ENCODE results near the gene PTGIS.

The PTGIS gene

DNA sequence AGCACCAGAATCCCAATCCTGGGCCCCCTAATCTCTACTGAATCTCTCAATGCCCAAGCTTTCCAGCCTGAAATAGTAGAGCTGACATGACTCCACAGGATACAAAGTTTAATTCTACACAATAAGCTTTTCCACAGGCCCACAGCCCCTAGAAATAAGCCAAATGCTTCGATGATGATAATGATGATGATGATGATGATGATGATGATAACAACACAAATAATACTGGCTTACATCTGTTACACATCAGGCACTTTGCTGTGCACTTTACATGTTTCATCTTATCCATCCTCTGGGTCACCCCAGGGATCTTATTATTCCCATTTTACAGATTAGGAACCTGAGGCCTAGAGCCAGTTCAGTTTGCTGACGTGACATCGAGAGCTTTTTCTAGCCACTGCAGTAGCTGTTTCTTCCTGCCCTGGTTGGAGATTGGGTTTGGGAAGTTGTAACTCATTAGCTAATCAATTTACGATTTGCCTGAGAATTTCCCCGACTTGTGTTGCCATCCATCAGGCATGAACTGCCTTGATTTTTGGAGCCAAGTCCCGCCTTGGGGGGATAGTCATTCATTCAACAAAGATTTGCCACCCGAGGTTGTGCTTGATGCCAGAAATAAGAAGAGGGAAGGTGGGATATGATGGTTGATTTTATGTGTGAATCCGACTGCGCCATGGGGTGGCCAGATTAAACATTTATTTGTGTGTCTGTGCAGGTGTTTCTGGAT, 105.9 kb downstream of the PTGIS start:
- DNase-seq = no peak

DNA sequence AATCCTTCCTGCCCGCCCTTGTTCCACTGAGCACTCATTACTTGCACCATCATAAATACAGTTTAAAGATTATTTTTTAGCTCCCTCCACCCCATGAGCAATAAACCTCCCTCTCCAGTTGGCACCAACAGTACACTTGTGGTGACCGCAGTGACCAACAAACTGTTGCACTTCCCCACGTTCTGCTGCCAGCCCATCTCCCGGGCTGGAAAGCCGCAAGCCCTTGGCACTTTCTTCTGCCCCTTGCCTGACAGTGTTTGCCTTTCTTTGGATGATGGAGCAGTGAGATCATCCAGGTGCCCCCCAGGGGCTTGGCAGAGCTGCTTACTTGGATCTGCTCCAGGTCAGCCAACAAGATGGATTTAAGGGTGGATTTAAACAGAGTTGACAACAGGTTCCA, 107.0 kb downstream of the PTGIS start:
- DNase-seq = no peak

DNA sequence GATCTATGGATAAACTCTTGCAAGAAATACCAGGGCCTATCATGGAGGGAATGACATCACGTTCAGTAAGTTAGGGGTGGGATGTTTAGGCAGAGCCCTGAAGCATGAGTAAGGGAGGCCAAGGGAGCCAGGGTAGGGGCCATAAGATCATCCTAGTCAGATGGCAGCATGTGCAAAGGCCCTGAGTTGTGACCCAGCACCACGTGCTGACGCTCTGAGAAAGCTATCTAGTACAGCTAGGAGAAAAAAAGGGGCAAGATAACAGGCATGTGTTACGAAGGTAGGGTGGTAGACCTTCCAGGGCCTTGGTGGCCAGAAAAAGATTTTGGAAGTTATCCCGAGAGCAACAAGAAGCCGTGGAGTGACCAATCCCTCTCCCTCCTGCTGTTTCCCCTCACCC, 107.8 kb downstream of the PTGIS start:
- no peak for DNase-seq

DNA sequence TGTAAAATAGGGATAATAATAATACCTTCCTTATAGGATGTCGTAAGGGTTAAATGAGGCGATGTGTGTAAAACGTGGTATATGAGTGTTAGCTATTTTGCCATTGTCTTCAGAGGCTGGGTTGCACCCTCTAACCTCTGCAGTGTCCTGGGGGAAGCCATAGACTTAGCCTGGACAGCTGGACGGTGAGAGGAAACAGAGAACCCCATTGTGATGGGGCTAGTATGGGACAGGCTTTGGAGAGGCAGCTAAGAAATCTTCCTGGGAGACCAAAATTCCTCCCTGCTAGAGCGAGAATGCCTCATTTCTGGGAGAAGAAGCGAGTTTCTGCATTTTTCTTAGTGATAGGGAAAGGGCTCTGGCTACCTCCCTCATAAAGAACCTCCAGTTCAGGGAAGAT, 108.3 kb downstream of the PTGIS start:
- no peak for DNase-seq

DNA sequence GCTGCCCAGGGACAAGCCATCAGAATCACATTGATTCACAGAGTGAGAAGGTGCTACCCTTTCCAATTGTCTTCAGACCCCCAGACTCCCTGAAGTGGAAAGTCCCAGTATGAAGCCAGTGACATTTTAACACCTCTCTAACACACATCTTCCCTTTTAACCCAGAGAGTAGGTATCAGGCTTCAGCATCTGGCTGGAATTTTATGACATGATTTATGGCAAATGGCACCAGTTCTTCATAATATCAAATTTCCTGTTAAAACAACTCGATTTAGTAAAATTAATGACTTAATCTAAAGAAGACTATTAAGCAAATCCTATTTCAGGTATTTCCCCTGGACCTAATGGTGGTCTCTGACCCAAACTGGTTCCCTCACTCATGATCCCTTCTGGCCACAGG, 110.5 kb downstream of the PTGIS start:
- DNase-seq = no peak

DNA sequence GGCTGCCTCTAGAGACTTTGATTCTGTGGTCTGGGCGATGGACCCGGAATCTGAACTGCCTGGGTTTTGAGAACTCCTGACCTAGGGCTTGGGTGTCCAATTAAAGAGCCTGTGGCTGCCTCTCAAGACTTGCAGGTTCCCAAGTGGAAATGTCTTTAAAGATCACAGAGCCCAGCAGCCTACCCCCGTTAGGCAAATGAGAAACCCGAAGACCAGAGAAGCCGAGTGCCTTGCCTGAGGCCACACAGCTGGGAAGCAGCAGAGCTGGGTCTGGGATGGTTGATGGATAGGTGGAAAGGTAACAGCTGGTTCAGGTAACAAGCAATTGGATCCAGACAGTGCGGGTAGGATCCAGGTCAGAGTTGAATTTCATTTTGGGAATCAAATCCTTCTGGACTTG, 111.3 kb downstream of the PTGIS start:
- DNase-seq = no peak

DNA sequence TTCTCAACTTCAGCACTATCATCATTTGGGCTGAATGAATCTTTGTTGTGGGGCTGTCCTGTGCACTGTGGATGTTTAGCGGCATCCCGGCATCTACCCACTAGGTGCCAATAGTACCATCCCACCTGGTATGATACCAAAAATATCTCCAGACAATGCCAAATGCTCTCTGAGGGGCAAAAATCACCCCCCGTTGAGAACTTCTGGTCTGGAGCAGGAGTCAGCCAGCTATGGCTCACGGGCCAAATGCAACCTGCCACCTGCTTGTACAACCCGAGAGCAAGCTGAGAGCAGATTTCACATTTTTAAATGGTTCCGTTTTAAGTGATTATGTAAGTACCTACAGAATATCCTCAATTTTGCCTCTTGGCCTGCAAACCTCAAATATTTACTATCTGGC, 112.2 kb downstream of the PTGIS start:
- no peak for DNase-seq

Measured in T1000 (cell line).